NCI-H446 (cell line): ENCODE results near the gene EPDR1.
"Not testable (repeated sequence)": the region's sequence is repeated elsewhere in the genome, so short reads cannot be mapped to it uniquely, and the experiment has no call there.

ENCODE experiments used
- DNase-seq, 2 experiments: peaks; one replicate each; lab custom pipeline; 2025; lab: John Stamatoyannopoulos, UW

The EPDR1 gene

GRCh38 chr7:37928878-37929277, 8.4 kb downstream of the EPDR1 start:
- DNase-seq: no peak

- DNase-seq: no peak
These were observed 9.9 kb downstream of the EPDR1 start for GRCh38 chr7:37930226-37930948.

- no peak for DNase-seq
These were observed 12.1 kb downstream of the EPDR1 start for GRCh38 chr7:37932543-37932942.

- DNase-seq: no peak
These were observed 12.7 kb downstream of the EPDR1 start for GRCh38 chr7:37933018-37933566.

GRCh38 chr7:37942934-37943610, 22.6 kb downstream of the EPDR1 start:
- DNase-seq: peak; percentile 12 to 53

GRCh38 chr7:37943905-37944736, 23.7 kb downstream of the EPDR1 start:
- DNase-seq: no peak

GRCh38 chr7:37944737-37945054, 24.3 kb downstream of the EPDR1 start:
- no peak for DNase-seq

- no peak for DNase-seq
These were observed 24.9 kb downstream of the EPDR1 start for GRCh38 chr7:37945336-37945735.

- DNase-seq: no peak
These were observed 26.9 kb downstream of the EPDR1 start for GRCh38 chr7:37947138-37947940.

- DNase-seq: no peak
These were observed 27.4 kb downstream of the EPDR1 start for GRCh38 chr7:37947941-37948210.

- no peak for DNase-seq
These were observed 31.8 kb downstream of the EPDR1 start for GRCh38 chr7:37952240-37952639.

- not testable (repeated sequence) for DNase-seq
These were observed 33.8 kb downstream of the EPDR1 start for GRCh38 chr7:37954217-37954616.

GRCh38 chr7:37956791-37957190, 36.4 kb downstream of the EPDR1 start:
- no peak for DNase-seq

GRCh38 chr7:37957221-37957970, 37.0 kb downstream of the EPDR1 start:
- DNase-seq: no peak

GRCh38 chr7:37960483-37960882, 40.0 kb downstream of the EPDR1 start:
- no peak for DNase-seq

- DNase-seq: no peak
These were observed 40.8 kb downstream of the EPDR1 start for GRCh38 chr7:37961251-37961650.

GRCh38 chr7:37964196-37964595, 43.8 kb downstream of the EPDR1 start:
- DNase-seq: no peak

GRCh38 chr7:37970211-37970610, 49.8 kb downstream of the EPDR1 start:
- DNase-seq: no peak

- no peak for DNase-seq
These were observed 51.1 kb downstream of the EPDR1 start for GRCh38 chr7:37971491-37971890.

GRCh38 chr7:37973915-37974314, 53.5 kb downstream of the EPDR1 start:
- no peak for DNase-seq

- peak in 1 of 2 experiments; percentile 50 for DNase-seq
These were observed 54.3 kb downstream of the EPDR1 start for GRCh38 chr7:37974711-37975110.
